Spinal cord (tissue), 10 donors: ENCODE data around the gene SCAMP5. TPM values are rescaled to one million over a fixed set of nuclear protein-coding genes. Genes with fewer than 3 reads are reported as not detected.

Experiments
- DNase-seq, 6 donors: peaks; one replicate each; pipeline versions ENCODE4 v3.0.0 to v3.0.0-alpha.2; 2013 to 2015; ENCODE audit warnings: low spot score in 6 of 6, low read depth in 4 of 6
- H3K27ac ChIP-seq: one replicate; pipeline ENCODE4 v1.5.1; 2013; ENCODE audit warnings: low read depth, low read length, control low read depth
- H3K27me3 ChIP-seq: one replicate; pipeline ENCODE4 v1.6.1; 2013; ENCODE audit warnings: low read length; ENCODE audit not compliant: control insufficient read depth, insufficient read depth
- H3K36me3 ChIP-seq: one replicate; pipeline ENCODE4 v1.6.1; 2013; ENCODE audit warnings: low read length; ENCODE audit not compliant: control insufficient read depth, insufficient read depth
- H3K4me1 ChIP-seq: one replicate; pipeline ENCODE4 v1.6.1; 2013; ENCODE audit warnings: low read length; ENCODE audit not compliant: control insufficient read depth, insufficient read depth
- H3K4me3 ChIP-seq: one replicate; pipeline ENCODE4 v1.5.1; 2013; ENCODE audit warnings: low read depth, low read length, control low read depth
- H3K9me3 ChIP-seq: one replicate; pipeline ENCODE4 v1.6.1; 2013; ENCODE audit warnings: low read length; ENCODE audit not compliant: control insufficient read depth, insufficient read depth
- whole genome bisulfite sequencing: methylation state at CpG from one replicate; pipeline ENCODE4 v1.1.5; 2013; ENCODE audit warnings: missing lambda C conversion rate; ENCODE audit not compliant: insufficient coverage; 5-methylcytosine and 5-hydroxymethylcytosine counted together
- polyA plus RNA-seq, 2 donors: library from polyadenylated mRNA; unstranded; fragments of 120-200 nt; gene quantifications; one replicate each; pipeline ENCODE4 v1.2.1, GENCODE V29; 2013; ENCODE audit not compliant: insufficient read length in 2 of 2
- total RNA-seq, 2 donors: library from RNA; depleted of rRNA in 1 of 2; stranded (reverse); fragments of 120-200 nt in 1 of 2; fragments of >200 nt in 1 of 2; gene quantifications; one replicate each; pipeline versions ENCODE4 v1.2.3 to v1.2.4, GENCODE V29; 2013 to 2014
- donor health status: healthy.

Gene SCAMP5
- total and polyA plus RNA-seq, 4 donors = 28.4 to 178 (median 103) TPM

DNA sequence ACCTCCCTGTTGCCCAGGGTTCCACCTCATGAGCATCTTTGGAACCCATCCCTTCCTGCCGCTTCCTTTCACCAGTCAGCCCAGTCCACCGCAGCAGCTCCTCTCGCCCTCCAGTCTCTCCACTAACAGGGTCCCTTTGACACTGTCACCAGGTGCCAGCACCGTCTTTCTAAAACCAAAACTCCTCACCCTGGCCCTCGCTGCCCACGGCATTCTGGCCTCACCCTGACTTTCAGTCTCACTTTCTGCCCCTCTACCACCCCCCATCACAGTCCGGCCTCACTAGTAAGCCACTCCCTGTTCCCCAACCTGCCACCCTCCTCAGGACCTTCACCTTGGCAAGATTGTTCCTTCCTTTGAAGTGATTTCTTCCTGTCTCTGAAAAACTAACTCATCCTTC lies 32.2 kb downstream of the SCAMP5 start:
- peaks cover 3% of the 10 kb centered on the region for H3K36me3 ChIP-seq
- DNase-seq = no peak
- H3K4me1 ChIP-seq = peaks cover 32% of the 10 kb centered on the region
- no peak overlapping the region for H3K4me3 ChIP-seq
- H3K27me3 ChIP-seq = no peaks in the 10 kb centered on the region
- no peaks in the 10 kb centered on the region for H3K9me3 ChIP-seq
- no peak overlapping the region for H3K27ac ChIP-seq
- WGBS = 87% methylated on average over 7 of the region's 7 CpGs

DNA sequence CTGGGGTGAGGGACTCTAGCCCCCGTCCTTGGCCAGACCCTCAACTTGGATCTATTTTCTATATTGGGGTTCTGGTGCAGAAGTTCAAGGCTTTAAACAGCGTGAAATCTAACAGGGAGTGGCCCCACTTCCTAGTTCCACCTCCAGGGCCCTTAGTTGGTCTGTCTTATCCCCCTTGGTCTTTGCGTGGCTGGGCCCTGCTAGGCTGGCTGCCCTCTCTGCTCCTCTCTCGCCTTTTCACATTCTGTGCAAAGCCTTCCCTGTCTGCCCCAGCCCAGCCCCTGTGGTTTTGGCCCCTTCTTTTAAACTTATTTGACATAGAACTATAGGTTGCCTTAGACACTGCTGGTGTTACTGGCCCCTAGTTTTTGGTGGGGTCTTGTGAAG lies 33.6 kb downstream of the SCAMP5 start:
- DNase-seq = no peak
- H3K27me3 ChIP-seq = no peaks in the 10 kb centered on the region
- H3K9me3 ChIP-seq = no peaks in the 10 kb centered on the region
- H3K4me1 ChIP-seq = peaks cover 31% of the 10 kb centered on the region
- no peak overlapping the region for H3K4me3 ChIP-seq
- peaks cover 8% of the 10 kb centered on the region for H3K36me3 ChIP-seq
- 74% methylated on average over 3 of the region's 4 CpGs for whole genome bisulfite sequencing
- H3K27ac ChIP-seq = no peak overlapping the region

DNA sequence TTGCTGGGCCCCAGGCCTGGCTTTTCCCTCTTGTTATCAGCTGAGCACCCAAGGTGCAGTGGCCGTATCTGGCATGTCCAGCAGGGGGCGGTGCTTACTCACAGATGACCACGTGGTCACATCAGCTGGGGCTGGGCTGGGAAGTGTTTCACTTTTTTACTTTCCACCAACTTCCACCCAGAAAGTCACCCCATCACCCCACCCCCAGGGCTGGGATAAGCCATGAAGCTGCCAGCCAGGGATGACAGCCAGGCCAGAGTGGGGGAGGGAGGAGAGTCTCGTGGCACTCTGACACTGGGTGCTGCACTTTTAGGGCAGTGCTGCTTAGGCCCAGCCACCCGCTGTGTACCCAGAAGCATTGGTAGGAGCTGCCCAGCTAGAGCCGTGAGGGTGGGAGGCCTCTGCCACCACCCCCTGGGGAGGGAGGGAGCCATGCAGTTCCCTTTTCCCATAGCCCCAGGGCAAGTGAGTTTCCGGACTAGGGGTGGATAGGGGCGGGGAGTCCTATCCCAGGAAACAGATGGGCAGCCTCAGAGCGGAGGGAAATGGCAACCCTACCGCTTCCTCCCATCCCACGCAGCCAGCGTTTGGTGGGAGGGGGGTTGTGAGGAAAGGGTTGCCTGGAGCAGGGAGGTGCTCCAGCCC lies 34.1 kb downstream of the SCAMP5 start:
- WGBS = 13% methylated on average over 7 of the region's 12 CpGs
- Histone ChIP-seq H3K4me1 (peaks cover 26% of the 10 kb centered on the region), H3K9me3 (no peaks in the 10 kb centered on the region), H3K27me3 (no peaks in the 10 kb centered on the region), H3K36me3 (peaks cover 8% of the 10 kb centered on the region), H3K4me3 (no peak overlapping the region), H3K27ac (peak overlapping the region; percentile 8)
- peak in 5 of 6 donors; percentile 74 to 94 (median 83) for DNase-seq

DNA sequence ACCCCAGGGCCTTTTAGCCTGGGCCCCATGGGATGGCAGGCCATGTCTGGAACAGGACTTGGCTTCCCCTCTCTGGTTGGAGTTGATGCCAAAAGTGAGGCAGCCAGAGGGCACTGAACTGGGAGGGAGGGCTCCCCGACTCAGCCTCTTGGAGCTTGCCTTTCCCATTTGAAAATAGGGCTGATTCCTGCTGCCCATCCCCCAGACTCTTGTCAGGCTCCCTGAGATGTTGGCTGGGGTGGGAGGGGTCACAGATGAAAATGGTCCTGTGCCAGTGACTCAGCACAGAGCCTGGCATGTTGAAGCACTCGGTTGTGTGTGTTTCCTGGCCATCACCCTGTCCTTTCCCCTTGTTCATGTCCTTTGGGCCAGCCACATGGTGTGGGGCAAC lies 34.7 kb downstream of the SCAMP5 start:
- H3K4me1 ChIP-seq = peaks cover 24% of the 10 kb centered on the region
- H3K27me3 ChIP-seq = no peaks in the 10 kb centered on the region
- no peaks in the 10 kb centered on the region for H3K9me3 ChIP-seq
- 45% methylated on average over 1 of the region's 2 CpGs for WGBS
- peak in 1 of 6 donors; percentile 64 for DNase-seq
- H3K27ac ChIP-seq = peak overlapping the region; percentile 8
- peaks cover 8% of the 10 kb centered on the region for H3K36me3 ChIP-seq
- H3K4me3 ChIP-seq = no peak overlapping the region

- Histone ChIP-seq H3K9me3 (no peaks in the 10 kb centered on the region), H3K27me3 (no peaks in the 10 kb centered on the region), H3K4me3 (no peak overlapping the region), H3K27ac (no peak overlapping the region), H3K36me3 (peaks cover 8% of the 10 kb centered on the region), H3K4me1 (peaks cover 24% of the 10 kb centered on the region)
- DNase-seq = no peak
- WGBS = 93% methylated on average over 4 of the region's 4 CpGs
Observed at GRCh38 chr15:75030424-75030823, 35.1 kb downstream of the SCAMP5 start.

GRCh38 chr15:75031848-75032247 lies 36.5 kb downstream of the SCAMP5 start:
- Histone ChIP-seq H3K36me3 (peaks cover 8% of the 10 kb centered on the region), H3K27me3 (no peaks in the 10 kb centered on the region), H3K9me3 (no peaks in the 10 kb centered on the region), H3K4me3 (no peak overlapping the region), H3K27ac (no peak overlapping the region), H3K4me1 (peaks cover 24% of the 10 kb centered on the region)
- no peak for DNase-seq
- no CpG with 5 or more reads among the region's 4 CpGs for WGBS

DNA sequence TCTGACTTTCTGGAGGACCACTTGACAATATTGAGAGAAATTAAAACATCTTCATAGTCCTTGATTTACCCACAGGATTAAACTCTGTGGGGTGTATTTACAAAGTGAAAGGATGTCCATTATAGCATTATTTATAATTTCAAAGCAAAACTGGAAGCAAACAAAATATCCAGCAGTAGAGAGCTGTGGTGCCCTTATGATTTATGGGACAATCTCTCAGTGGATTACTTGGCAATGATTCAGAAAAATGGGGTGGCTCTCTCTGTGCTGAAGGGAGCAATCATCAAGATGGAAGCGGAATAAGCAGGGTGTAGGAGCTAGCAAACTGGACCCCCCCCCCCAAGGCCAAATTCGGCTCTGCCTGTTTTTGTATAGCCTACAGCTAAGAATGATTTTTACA lies 37.0 kb downstream of the SCAMP5 start:
- Histone ChIP-seq H3K36me3 (peaks cover 8% of the 10 kb centered on the region), H3K4me3 (no peak overlapping the region), H3K27ac (no peak overlapping the region), H3K27me3 (no peaks in the 10 kb centered on the region), H3K9me3 (no peaks in the 10 kb centered on the region), H3K4me1 (peaks cover 24% of the 10 kb centered on the region)
- WGBS = no CpG with 5 or more reads among the region's 2 CpGs
- no peak for DNase-seq

GRCh38 chr15:75033809-75034208 lies 38.4 kb downstream of the SCAMP5 start:
- Histone ChIP-seq H3K4me3 (no peak overlapping the region), H3K36me3 (peaks cover 5% of the 10 kb centered on the region), H3K4me1 (peaks cover 18% of the 10 kb centered on the region), H3K27me3 (no peaks in the 10 kb centered on the region), H3K9me3 (no peaks in the 10 kb centered on the region), H3K27ac (no peak overlapping the region)
- 77% methylated on average over 4 of the region's 6 CpGs for WGBS
- DNase-seq = no peak

- WGBS = 95% methylated on average over 4 of the region's 8 CpGs
- no peaks in the 10 kb centered on the region for H3K9me3 ChIP-seq
Observed at GRCh38 chr15:75034615-75035014, 39.3 kb downstream of the SCAMP5 start.

GRCh38 chr15:75036212-75036616 lies 40.9 kb downstream of the SCAMP5 start:
- no peaks in the 10 kb centered on the region for H3K4me1 ChIP-seq
- no peak for DNase-seq
- no peak overlapping the region for H3K4me3 ChIP-seq
- no peaks in the 10 kb centered on the region for H3K9me3 ChIP-seq
- 80% methylated on average over 1 of the region's 2 CpGs for WGBS
- no peaks in the 10 kb centered on the region for H3K27me3 ChIP-seq
- H3K27ac ChIP-seq = no peak overlapping the region
- H3K36me3 ChIP-seq = peaks cover 8% of the 10 kb centered on the region

More at GRCh38 chr15:75034615-75035014, 39.3 kb downstream of the SCAMP5 start:
- DNase-seq = no peak
- H3K4me3 ChIP-seq = no peak overlapping the region
- H3K36me3 ChIP-seq = peaks cover 5% of the 10 kb centered on the region
- peaks cover 10% of the 10 kb centered on the region for H3K4me1 ChIP-seq
- H3K27ac ChIP-seq = no peak overlapping the region
- H3K27me3 ChIP-seq = no peaks in the 10 kb centered on the region
